Stimulated activated CD4-positive, alpha-beta T cell treated with anti-CD3 and anti-CD28 coated beads, Interleukin-12 subunit alpha, Interleukin-12 subunit beta, amount 100 ng/mL, for 4 hours (primary cell): ENCODE results near the gene ZNF711.
A peak's percentile ranks its signal among the peaks of the same experiment; 100 is the strongest.
"Not testable (repeated sequence)": the region's sequence is repeated elsewhere in the genome, so short reads cannot be mapped to it uniquely, and the experiment has no call there.

ENCODE experiments used
- DNase-seq: peaks from one replicate; pipeline ENCODE4 v3.0.0-alpha.2; 2020

The ZNF711 gene

DNA sequence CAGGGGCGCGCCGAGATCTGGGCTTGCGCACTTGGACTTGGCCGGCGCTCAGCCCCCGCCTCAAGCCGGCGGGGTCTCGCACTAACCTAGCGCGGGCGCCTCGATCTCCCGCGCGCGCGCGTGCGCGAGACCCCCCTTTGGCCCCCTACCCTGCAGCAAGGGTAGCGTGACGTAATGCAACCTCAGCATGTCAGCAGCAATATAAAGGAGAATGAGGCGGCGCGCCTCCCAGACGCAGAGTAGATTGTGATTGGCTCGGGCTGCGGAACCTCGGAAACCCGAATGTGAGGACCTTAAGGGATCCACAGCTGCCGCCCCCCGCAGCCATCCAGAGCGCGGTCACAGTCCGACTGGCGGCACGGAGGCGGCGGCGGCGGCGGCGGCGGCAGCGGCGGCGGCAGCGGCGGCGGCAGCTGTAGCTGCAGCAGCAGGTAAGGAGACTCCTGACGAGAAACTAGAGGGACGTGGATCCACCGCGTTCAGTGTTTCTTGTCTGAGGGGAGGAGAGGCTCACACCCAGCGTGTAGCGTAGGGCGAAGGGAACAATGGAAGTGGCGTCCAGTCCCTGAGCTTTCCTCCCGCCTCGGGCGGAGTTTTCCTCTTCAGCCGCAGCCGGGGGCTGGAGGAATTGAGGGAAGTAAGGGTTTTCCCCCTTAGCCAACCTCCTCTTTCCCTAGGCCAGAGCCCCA is at the start of gene ZNF711, which contains the start of gene SATL1:
Gene ZNF711, plus strand, starts transcription at position 231 of the 689 bp plus-strand sequence. CDS start 3,582 bp downstream, outside the sequence.
Gene SATL1, minus strand, starts transcription at position 19 of the 689 bp plus-strand sequence. CDS start 134,811 bp downstream, outside the sequence.
- peak; percentile 0 for DNase-seq

- no peak for DNase-seq
Measured at GRCh38 chrX:85196319-85196718, 47.5 kb upstream of the ZNF711 start.

DNA sequence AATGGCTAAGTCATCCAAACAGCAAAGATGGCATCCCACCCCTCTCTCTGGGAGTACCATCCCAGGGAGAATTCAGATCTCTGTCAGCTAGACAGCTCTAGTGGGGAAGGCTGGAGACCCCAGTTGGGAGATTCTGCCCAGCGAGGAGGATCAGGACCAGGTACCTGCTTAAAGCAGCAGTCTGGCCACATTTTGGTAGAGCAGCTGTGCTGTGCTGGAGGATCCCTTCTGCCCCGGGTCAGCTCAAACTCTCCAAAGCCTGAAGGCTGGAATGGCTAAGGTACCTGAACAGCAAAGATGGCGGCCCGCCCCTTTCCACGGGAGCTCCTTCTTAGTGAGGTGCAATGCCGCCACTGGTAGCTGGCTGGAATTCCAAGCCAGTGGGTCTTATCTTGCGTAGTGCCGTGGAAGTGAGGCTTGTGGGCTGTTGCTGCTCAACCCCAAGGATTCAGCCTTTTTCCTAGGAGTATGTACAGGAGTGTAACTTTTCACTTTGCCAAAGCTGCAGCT is 40.3 kb upstream of the ZNF711 start:
- no peak for DNase-seq

DNA sequence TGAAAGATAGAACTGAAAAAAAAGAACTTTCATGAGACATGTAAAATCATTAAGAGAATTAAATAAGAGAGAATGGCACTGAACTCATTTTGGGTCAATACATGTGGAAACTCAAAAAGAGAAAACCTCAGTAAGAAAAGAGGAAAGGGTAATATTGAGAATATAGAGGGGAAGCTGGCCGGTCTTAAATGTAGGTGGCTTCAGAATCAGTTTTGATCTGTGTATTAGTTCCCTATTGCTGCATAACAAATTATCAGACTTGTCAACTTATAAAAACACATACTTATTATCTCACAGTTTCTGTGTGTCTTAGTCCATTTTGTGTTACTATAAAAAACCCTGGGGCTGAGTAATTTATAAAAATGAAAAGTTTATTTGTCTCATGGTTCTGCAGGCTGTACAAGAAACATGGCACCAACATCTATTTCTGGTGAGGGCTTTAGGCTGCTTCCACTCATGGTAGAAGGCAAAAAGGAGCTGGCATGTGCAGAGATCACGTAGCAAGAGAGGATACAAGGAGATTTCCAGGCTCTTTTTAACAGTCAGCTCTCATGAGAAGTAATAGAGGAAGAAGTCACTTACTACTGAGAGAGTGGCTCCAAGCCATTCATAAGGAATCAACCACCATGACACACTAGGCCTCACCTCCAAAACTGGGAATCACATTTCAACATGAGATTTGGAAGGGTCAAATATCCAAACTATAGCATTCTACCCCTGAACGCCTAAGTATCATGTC is 29.8 kb upstream of the ZNF711 start:
- no peak for DNase-seq

DNA sequence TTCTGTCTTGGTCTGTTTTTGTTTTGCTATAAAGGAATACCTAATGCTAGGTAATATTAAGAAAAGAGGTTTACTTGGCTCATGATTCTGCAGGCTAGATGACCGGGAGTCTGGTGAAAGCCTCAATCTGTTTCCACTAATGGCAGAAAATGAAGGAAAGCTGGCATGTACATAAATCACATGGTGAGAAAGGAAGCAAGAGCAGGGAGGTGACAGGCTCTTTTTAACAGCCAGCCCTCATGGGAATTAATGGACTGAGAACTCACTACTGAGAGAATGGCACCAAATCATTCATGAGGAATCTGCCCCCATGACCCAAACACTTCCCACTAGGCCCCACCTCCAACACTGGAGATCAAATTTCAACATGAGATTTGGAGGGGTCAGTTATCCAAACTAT is 27.8 kb upstream of the ZNF711 start:
- no peak for DNase-seq

- no peak for DNase-seq
Measured at GRCh38 chrX:85221361-85221760, 22.4 kb upstream of the ZNF711 start.

DNA sequence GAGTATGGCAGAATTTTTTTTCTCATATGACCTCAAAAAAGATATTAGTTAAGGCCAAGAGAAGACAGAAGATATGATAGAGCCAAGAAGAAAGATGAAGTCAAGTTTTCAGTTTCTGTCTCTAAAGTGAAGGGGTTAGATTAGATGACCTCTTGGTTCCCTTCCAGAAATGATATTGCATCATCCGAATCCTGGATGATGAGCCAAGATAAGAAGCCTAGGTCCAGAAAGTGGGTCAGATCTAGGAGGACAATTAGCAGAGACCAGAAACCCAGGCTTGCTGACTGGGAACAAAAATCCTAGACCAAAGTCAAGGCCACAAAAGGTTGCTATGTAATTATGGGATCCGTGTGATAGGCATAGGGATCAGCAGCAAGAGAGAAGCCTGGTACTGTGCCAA is 20.4 kb upstream of the ZNF711 start:
- no peak for DNase-seq

- no peak for DNase-seq
Measured at GRCh38 chrX:85243155-85243554, 636 bp upstream of the ZNF711 start.

GRCh38 chrX:85244450-85245211 is 840 bp downstream of the ZNF711 start:
- DNase-seq = no peak

GRCh38 chrX:85285286-85285685 is 41.5 kb downstream of the ZNF711 start:
- not testable (repeated sequence) for DNase-seq

GRCh38 chrX:85288992-85289723 is 45.4 kb downstream of the ZNF711 start:
- no peak for DNase-seq

- no peak for DNase-seq
Measured at GRCh38 chrX:85303544-85303943, 59.8 kb downstream of the ZNF711 start.

GRCh38 chrX:85309717-85310116 is 65.9 kb downstream of the ZNF711 start:
- no peak for DNase-seq

GRCh38 chrX:85311348-85311747 is 67.6 kb downstream of the ZNF711 start:
- DNase-seq = not testable (repeated sequence)
